ENCODE data around the gene INPP4B.

INPP4B gene

GRCh38 chr4:142126890-142127497 is 719.1 kb downstream of the INPP4B start:
- peak; percentile 40 for DNase-seq (ENCODE audit: low read depth)

- no peak for DNase-seq (ENCODE audit: low read depth)
These were observed 721.2 kb downstream of the INPP4B start for GRCh38 chr4:142124874-142125273.

GRCh38 chr4:142121448-142122350 is 724.4 kb downstream of the INPP4B start:
- no peak for DNase-seq (ENCODE audit: low read depth)

- no peak for DNase-seq (ENCODE audit: low read depth)
These were observed 725.2 kb downstream of the INPP4B start for GRCh38 chr4:142120921-142121320.

- DNase-seq (ENCODE audit: low read depth) = no peak
These were observed 733.6 kb downstream of the INPP4B start for GRCh38 chr4:142112451-142112850.

- no peak for DNase-seq (ENCODE audit: low read depth)
These were observed 736.0 kb downstream of the INPP4B start for GRCh38 chr4:142110136-142110535.

GRCh38 chr4:142104041-142104440 is 742.1 kb downstream of the INPP4B start:
- DNase-seq (ENCODE audit: low read depth) = no peak

GRCh38 chr4:142101401-142101800 is 744.7 kb downstream of the INPP4B start:
- DNase-seq (ENCODE audit: low read depth) = no peak

- no peak for DNase-seq (ENCODE audit: low read depth)
These were observed 745.2 kb downstream of the INPP4B start for GRCh38 chr4:142100941-142101340.

GRCh38 chr4:142098900-142099545 is 747.1 kb downstream of the INPP4B start:
- no peak for DNase-seq (ENCODE audit: low read depth)

GRCh38 chr4:142098380-142098779 is 747.7 kb downstream of the INPP4B start:
- DNase-seq (ENCODE audit: low read depth) = no peak

GRCh38 chr4:142097015-142097414 is 749.1 kb downstream of the INPP4B start:
- no peak for DNase-seq (ENCODE audit: low read depth)

GRCh38 chr4:142095886-142096605 is 750.1 kb downstream of the INPP4B start:
- DNase-seq (ENCODE audit: low read depth) = no peak

- DNase-seq (ENCODE audit: low read depth) = no peak
These were observed 753.2 kb downstream of the INPP4B start for GRCh38 chr4:142092941-142093340.

GRCh38 chr4:142091691-142092182 is 754.4 kb downstream of the INPP4B start:
- DNase-seq (ENCODE audit: low read depth) = no peak

GRCh38 chr4:142091085-142091513 is 755.0 kb downstream of the INPP4B start:
- no peak for DNase-seq (ENCODE audit: low read depth)

- no peak for DNase-seq (ENCODE audit: low read depth)
These were observed 757.2 kb downstream of the INPP4B start for GRCh38 chr4:142088906-142089305.

GRCh38 chr4:142085513-142086292 is 760.4 kb downstream of the INPP4B start:
- no peak for DNase-seq (ENCODE audit: low read depth)

- DNase-seq (ENCODE audit: low read depth) = no peak
These were observed 762.8 kb downstream of the INPP4B start for GRCh38 chr4:142083264-142083663.

- DNase-seq (ENCODE audit: low read depth) = no peak
These were observed 765.1 kb downstream of the INPP4B start for GRCh38 chr4:142081025-142081424.

GRCh38 chr4:142079959-142080358 is 766.1 kb downstream of the INPP4B start:
- no peak for DNase-seq (ENCODE audit: low read depth)
